ENCODE measurements around the gene C17orf78.
"Not testable (repeated sequence)": the region's sequence is repeated elsewhere in the genome, so short reads cannot be mapped to it uniquely, and the experiment has no call there.

Gene C17orf78

GRCh38 chr17:37438141-37438540 lies 62.4 kb downstream of the C17orf78 start:
- no peak for DNase-seq (ENCODE audit: low read depth in 2 of 2)

GRCh38 chr17:37440424-37440823 lies 64.6 kb downstream of the C17orf78 start:
- no peak for DNase-seq (ENCODE audit: low read depth in 2 of 2)

- not testable (repeated sequence) for DNase-seq (ENCODE audit: low read depth in 2 of 2)
Measured at GRCh38 chr17:37441369-37442014, 65.7 kb downstream of the C17orf78 start.

All from activated CD4-positive, alpha-beta T cell treated with anti-CD3 and anti-CD28 coated beads for 24 hours (primary cell).